Psoas muscle (tissue), 8 donors: ENCODE results near the gene THRB. TPM values are rescaled to one million over a fixed set of nuclear protein-coding genes. Genes with fewer than 3 reads are reported as not detected.
A peak's percentile ranks its signal among the peaks of the same experiment; 100 is the strongest.

Experiments
- ATAC-seq, 4 donors: fragments of 200-7000 bp; cut with Tn5 transposase; one replicate each; pipeline ENCODE4 v1.9.1; 2020; ENCODE audit warnings: moderate library complexity in 3 of 4, mild to moderate bottlenecking in 2 of 4
- DNase-seq, 2 donors: peaks; one replicate each; pipeline ENCODE4 v3.0.0-alpha.2; 2020
- H3K27ac ChIP-seq: fragments of 200-600 bp; one replicate; pipeline ENCODE4 v1.8.0; 2022
- H3K27me3 ChIP-seq, 3 donors: fragments of 200-600 bp in 1 of 3; one replicate each; pipeline versions ENCODE4 v1.6.1 to v1.8.0; 2013 to 2022; ENCODE audit warnings: low read length in 2 of 3, mild to moderate bottlenecking in 2 of 3, moderate library complexity in 1 of 3; ENCODE audit not compliant: insufficient read depth in 3 of 3
- H3K36me3 ChIP-seq, 2 donors: fragments of 200-600 bp in 1 of 2; one replicate each; pipeline versions ENCODE4 v1.6.1 to v1.8.0; 2013 to 2022; ENCODE audit warnings: low read depth in 1 of 2, mild to moderate bottlenecking in 1 of 2, moderate library complexity in 1 of 2; ENCODE audit not compliant: insufficient read depth in 1 of 2
- H3K4me1 ChIP-seq: fragments of 200-600 bp; one replicate; pipeline ENCODE4 v1.8.0; 2022
- H3K4me3 ChIP-seq: fragments of 200-600 bp; one replicate; pipeline ENCODE4 v1.8.0; 2022; ENCODE audit warnings: mild to moderate bottlenecking
- H3K9me3 ChIP-seq: fragments of 200-600 bp; one replicate; pipeline ENCODE4 v1.8.0; 2022
- CTCF ChIP-seq: fragments of 200-600 bp; IDR thresholded peaks from one replicate; pipeline ENCODE4 v1.8.0; 2022; ENCODE audit warnings: antibody characterized with exemption
- WGBS, 3 donors: extraction: QIAGEN DNeasy Blood & Tissue Kit; methylation state at CpG; one replicate each; pipeline versions ENCODE4 v1.1.6 to v1.1.7; 2013; 5-methylcytosine and 5-hydroxymethylcytosine counted together
- intact Hi-C, 2 donors: fragments of 100-400 bp; cut with DNase I; formaldehyde crosslinking; loops; one replicate each; pipeline versions ENCODE4 v1.11.0 to v1.14.2; 2022
- polyA plus RNA-seq, 3 donors: library from polyadenylated mRNA; stranded (reverse); fragments of 200-250 nt; gene quantifications; one replicate each; pipeline ENCODE4 v1.2.3, GENCODE V29; 2013
- total RNA-seq, 4 donors: library from RNA; stranded (reverse); fragmentation: NEBNext Ultra II Directional in 2 of 4; extraction: Animal tissue kit (Norgen Biotek cat#: 25700) in 2 of 4; gene quantifications; one replicate each; pipeline versions ENCODE4 v1.2.1 to v1.2.4, GENCODE V29; 2021 to 2023
- donor health status: healthy with polysubstance abuse.
- donor health status: DM: no; HTN: no; CAD: no; lungs with moderate emphysema.
- donor health status: Bipolar disorder and iron deficiency.
- donor health status: healthy.
- donor health status: DM: yes; HTN: yes; CAD: no.
- donor health status: DM: no; HTN: no; CAD: no.
- donor health status: DM: no; HTN: no; CAD: no.
- donor health status: DM: yes; HTN: yes; CAD: no.

Gene THRB
- total and polyA plus RNA-seq, 7 donors, result 11.5 to 38.6 (median 31.4) TPM

- H3K27me3 ChIP-seq, result no peaks in the 10 kb centered on the region
- ATAC-seq, result no peak
- 91 to 96% (median 93%) methylated on average over 3 of the region's 3 CpGs for WGBS, 3 donors
- no peaks in the 10 kb centered on the region for H3K9me3 ChIP-seq
- H3K4me3 ChIP-seq, result no peak overlapping the region
- intact Hi-C loops, result no loop called here
- no peak for TF ChIP-seq CTCF
- DNase-seq, result no peak
- H3K4me1 ChIP-seq, result peaks cover 12% of the 10 kb centered on the region
- no peaks in the 10 kb centered on the region for H3K36me3 ChIP-seq
- H3K27ac ChIP-seq, result no peak overlapping the region
Measured at GRCh38 chr3:24162929-24163328, 331.7 kb downstream of the THRB start.

- 37 to 40% (median 38%) methylated on average over 7 of the region's 7 CpGs for WGBS, 3 donors
Measured at GRCh38 chr3:24161841-24162240, 332.8 kb downstream of the THRB start.

GRCh38 chr3:24160424-24161095, 334.1 kb downstream of the THRB start:
- DNase-seq, result no peak
- intact Hi-C loops, result no loop called here
- no peak overlapping the region for H3K27ac ChIP-seq
- WGBS, 3 donors, result 74 to 76% (median 76%) methylated on average over 12 of the region's 12 CpGs
- TF ChIP-seq CTCF, result no peak
- H3K27me3 ChIP-seq, result no peaks in the 10 kb centered on the region
- peak in 2 of 4 donors; percentile 16 to 26 for ATAC-seq
- no peak overlapping the region for H3K4me3 ChIP-seq
- H3K4me1 ChIP-seq, result peaks cover 23% of the 10 kb centered on the region
- H3K36me3 ChIP-seq, result no peaks in the 10 kb centered on the region
- H3K9me3 ChIP-seq, result no peaks in the 10 kb centered on the region

More at GRCh38 chr3:24161841-24162240, 332.8 kb downstream of the THRB start:
- Histone ChIP-seq H3K36me3 (no peaks in the 10 kb centered on the region), H3K4me1 (peaks cover 20% of the 10 kb centered on the region), H3K4me3 (no peak overlapping the region), H3K9me3 (no peaks in the 10 kb centered on the region), H3K27me3 (no peaks in the 10 kb centered on the region), H3K27ac (no peak overlapping the region)
- no peak for DNase-seq
- peak in 1 of 4 donors; percentile 52 for ATAC-seq
- intact Hi-C loops, result no loop called here
- no peak for TF ChIP-seq CTCF

GRCh38 chr3:24158761-24159454, 335.7 kb downstream of the THRB start:
- no peaks in the 10 kb centered on the region for H3K36me3 ChIP-seq
- TF ChIP-seq CTCF, result no peak
- H3K4me1 ChIP-seq, result peaks cover 28% of the 10 kb centered on the region
- no peaks in the 10 kb centered on the region for H3K9me3 ChIP-seq
- no peak overlapping the region for H3K4me3 ChIP-seq
- DNase-seq (no peak), ATAC-seq (no peak)
- H3K27ac ChIP-seq, result no peak overlapping the region
- no peaks in the 10 kb centered on the region for H3K27me3 ChIP-seq
- WGBS, 3 donors, result 60 to 78% (median 77%) methylated on average over 6 of the region's 6 CpGs
- intact Hi-C loops, result no loop called here
